ENCODE data around the gene BAIAP2L2.
"Not testable (repeated sequence)": the region's sequence is repeated elsewhere in the genome, so short reads cannot be mapped to it uniquely, and the experiment has no call there.

The BAIAP2L2 gene

DNA sequence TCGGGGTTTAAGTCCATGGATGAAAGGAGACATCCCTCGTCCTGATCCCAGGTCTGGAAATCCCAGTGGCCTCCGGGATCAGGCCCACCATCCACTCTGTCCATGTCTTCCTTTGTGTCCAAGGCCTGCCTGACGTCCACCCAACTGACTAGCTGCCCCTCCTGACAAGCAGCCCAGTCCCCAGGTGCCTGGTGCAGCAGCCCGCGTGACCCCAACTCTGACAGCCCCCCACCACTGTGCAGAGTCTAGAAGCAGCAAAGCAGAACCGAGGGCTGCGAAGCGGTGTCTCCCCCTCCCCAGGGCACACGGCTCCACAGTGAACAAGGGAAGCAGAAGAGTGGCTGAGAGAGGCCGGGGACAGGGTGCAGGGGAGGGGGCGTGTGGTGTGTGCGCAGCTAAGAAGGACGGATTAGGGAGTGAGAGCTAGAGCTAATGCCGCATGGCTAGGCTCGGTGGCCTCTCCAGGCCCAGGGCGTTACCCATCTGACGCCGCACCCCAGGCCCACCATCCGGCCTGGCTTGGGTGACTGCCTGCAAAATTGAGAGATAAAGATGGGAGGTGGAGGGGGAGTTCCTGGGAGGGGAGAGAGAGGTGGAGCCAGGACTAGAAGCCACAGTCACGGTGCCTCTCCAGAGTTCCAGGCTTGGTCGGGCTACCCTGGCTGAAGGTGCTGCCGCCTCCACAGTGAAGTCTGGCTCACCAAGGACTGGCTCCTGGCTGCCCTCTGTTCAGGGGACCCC lies 16.6 kb upstream of the BAIAP2L2 start:
- DNase-seq: no peak

DNA sequence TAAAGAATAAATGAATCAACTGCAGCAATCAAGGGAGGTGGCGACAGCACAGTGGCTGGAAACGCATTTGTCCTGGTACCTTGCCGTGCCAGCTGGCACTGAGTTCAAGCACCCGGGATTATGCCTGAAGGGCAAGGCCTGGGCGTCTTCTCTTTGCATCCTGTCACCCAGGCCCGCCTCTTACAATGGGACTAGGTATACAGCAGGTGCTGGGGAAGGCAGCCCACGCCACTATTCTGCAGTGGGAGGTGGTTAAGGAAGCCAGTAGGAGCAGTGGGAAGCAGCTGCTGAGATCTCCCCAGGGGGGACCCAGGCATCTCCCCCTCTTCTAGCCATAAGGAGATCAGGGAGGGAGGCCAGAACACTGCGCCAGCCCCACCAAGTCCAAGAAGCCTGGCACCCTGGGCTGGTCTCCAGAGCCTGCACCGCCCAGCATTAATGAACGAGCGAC lies 15.3 kb upstream of the BAIAP2L2 start:
- DNase-seq: no peak

GRCh38 chr22:38125038-38125610 lies 14.6 kb upstream of the BAIAP2L2 start:
- DNase-seq: no peak

GRCh38 chr22:38124236-38124974 lies 13.9 kb upstream of the BAIAP2L2 start:
- no peak for DNase-seq

GRCh38 chr22:38122616-38123015 lies 12.1 kb upstream of the BAIAP2L2 start:
- DNase-seq: no peak

DNA sequence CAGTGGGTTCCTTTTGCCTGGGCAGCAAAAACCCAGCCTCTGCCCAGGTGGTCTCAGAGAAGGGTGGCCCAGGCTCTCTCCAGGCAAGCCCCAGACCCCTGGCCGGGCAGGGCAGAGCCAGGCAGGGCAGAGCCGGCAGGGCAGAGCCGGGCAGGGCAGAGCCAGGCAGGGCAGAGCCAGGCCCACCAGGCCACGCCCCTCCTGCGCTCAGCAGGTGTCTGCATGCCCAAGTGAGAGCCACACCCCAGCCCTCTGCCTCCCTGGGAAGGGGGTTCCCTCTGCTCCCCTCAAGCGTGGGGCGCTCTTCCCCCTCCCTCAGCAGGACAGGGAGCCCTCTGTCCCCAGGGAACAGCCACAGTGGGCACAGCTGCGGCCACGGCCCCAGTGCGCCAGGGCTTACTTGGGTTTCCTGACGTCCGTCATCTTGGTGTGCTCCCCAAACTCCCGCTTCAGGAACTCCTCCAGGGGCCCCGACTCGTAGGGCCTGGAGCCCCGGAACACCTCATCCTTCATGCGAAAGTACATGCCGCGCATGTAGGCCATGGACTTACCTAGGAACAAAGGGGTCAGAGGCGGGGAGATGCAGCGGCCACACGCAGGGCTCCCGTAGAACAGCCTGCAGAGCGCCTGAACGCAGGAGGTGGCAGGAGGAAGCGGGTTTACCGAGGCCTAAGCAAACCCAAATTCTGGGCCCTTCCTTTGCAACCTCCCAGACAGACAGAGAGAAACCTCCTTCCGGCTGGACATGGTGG lies 10.1 kb upstream of the BAIAP2L2 start:
- no peak for DNase-seq

DNA sequence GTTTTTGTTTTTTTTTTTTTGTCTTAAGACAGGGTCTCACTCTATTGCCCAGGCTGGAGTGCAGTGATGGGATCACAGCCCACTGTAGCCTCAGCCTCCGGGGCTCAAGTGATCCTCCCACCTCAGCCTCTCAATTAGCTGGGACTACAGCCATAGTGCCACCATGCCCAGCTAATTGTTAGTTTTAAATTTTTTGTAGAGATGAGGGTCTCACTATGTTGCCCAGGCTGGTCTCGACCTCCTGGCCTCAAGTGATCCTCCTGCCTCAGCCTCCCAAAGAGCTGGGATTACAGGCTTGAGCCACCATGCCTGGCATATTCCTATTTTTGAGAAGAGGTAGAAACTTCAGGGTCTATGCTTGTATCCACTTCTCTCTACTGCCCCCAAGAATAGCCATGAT lies 8.3 kb upstream of the BAIAP2L2 start:
- not testable (repeated sequence) for DNase-seq

DNA sequence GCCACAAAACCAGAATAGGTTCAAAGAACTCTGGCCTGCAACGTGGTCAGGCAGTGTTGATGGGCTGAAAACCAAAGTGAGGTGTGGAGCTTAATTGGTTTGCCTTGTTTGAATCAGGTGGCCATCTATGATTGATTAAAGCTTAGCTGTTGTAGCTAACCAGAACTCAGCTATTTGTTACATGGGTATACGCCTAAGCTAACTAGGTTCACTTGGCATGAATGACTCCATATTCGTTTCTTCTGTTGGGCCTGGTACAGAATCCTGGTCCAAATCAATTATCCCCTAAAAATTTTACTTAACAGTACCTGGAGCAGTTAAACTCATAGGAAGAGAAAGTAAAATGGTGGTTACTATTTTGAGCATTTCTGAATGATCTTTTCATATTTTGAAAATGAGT lies 7.7 kb upstream of the BAIAP2L2 start:
- DNase-seq: no peak

- not testable (repeated sequence) for DNase-seq
These were observed 7.1 kb upstream of the BAIAP2L2 start for GRCh38 chr22:38117556-38117955.

- no peak for DNase-seq
These were observed 5.1 kb upstream of the BAIAP2L2 start for GRCh38 chr22:38115423-38116205.

GRCh38 chr22:38114484-38115398 lies 4.3 kb upstream of the BAIAP2L2 start:
- DNase-seq: peak; percentile 75

DNA sequence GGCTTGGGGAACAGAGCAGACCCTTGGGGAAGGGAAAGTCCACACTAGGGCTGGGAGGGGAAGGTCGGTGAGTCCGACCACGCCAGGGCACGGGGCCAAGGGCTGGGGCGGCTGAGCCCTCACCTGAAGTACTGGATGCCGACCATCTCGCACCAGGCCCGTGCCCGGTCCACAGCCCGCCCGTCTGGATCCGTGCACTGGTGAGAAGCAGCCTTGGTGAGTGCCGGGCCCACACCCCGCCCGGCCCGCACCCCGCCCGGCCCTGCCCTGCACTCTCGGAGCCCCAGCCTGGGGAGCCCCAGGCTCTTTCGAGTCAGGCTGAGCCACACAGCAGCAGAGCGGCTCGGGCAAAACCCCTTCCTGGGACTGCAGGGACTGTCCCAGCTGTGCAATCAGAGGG lies 1.9 kb upstream of the BAIAP2L2 start:
- no peak for DNase-seq

GRCh38 chr22:38111925-38112355 lies 1.5 kb upstream of the BAIAP2L2 start:
- no peak for DNase-seq

- DNase-seq: no peak
These were observed 674 bp upstream of the BAIAP2L2 start for GRCh38 chr22:38110863-38111852.

- no peak for DNase-seq
These were observed 998 bp downstream of the BAIAP2L2 start for GRCh38 chr22:38109371-38110001.

DNA sequence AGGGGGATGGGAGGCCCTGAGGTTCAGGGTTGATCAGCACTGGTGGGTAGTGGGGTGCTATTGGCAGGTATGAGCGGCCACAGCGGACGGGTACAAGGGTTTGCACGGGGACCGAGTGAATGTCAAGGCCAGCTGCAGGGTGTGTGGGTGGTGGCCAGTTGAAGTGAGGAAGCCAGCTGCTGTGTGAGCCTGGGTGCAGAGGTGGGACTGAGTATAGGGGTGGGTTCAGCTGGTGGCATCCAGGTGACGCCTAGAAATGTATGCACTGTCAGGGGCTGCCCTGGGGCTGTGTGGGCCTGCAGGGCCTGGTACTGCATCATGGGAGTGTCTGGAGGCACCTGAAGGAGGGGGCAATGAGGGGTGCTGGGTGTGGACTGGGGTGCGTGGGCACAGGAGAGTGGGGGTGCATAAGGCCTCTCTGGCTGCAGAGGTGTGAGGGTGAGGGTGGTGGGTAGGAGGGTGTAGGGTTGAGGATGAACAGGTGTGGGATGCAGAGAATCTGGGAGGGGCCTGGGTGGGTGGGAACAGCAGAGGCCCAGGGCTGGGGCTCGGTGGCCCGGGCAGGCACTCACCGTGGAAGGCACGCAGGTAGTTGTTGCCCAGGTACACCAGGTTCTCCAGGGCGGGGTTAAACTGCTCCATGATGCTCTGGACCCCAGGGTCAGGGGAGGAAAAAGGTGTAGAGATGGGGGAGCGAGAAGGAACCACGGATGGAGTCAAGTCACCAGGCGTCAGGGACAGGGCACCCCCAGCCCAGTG lies 1.7 kb downstream of the BAIAP2L2 start:
- DNase-seq: no peak

GRCh38 chr22:38107692-38108515 lies 2.6 kb downstream of the BAIAP2L2 start:
- no peak for DNase-seq

Measured in fibroblast of skin of right biceps (primary cell).